Prostate gland (tissue), 2 donors: ENCODE measurements around the gene COL4A2.

ENCODE experiments used
- POLR2A ChIP-seq: fragments of 450-650 bp; IDR thresholded peaks from one replicate; pipeline ENCODE4 v1.6.1; 2016; ENCODE audit warnings: antibody characterized with exemption, mild to moderate bottlenecking
- POLR2AphosphoS5 ChIP-seq: sonication (generic); formaldehyde crosslinking; IDR thresholded peaks from one replicate; pipeline ENCODE4 v1.6.1; 2017; ENCODE audit warnings: antibody characterized with exemption
- TF ChIP-seq, protein P1 (sequence below), 4 experiments: fragments of 200-600 bp in 2 of 4; fragments of 450-650 bp in 2 of 4; sonication (generic) in 2 of 4; IDR thresholded peaks; 1 replicate in 3 of 4; 2 replicates in 1 of 4; pipeline ENCODE4 v1.5.1; 2016 to 2019; ENCODE audit warnings: antibody characterized with exemption in 4 of 4, mild to moderate bottlenecking in 2 of 4, moderate library complexity in 2 of 4

GRCh38 chr13:110379358-110379757, 72.3 kb downstream of the COL4A2 start:
- TF ChIP-seq POLR2AphosphoS5 (no peak), POLR2A (no peak)
- TF ChIP-seq, protein P1, sequence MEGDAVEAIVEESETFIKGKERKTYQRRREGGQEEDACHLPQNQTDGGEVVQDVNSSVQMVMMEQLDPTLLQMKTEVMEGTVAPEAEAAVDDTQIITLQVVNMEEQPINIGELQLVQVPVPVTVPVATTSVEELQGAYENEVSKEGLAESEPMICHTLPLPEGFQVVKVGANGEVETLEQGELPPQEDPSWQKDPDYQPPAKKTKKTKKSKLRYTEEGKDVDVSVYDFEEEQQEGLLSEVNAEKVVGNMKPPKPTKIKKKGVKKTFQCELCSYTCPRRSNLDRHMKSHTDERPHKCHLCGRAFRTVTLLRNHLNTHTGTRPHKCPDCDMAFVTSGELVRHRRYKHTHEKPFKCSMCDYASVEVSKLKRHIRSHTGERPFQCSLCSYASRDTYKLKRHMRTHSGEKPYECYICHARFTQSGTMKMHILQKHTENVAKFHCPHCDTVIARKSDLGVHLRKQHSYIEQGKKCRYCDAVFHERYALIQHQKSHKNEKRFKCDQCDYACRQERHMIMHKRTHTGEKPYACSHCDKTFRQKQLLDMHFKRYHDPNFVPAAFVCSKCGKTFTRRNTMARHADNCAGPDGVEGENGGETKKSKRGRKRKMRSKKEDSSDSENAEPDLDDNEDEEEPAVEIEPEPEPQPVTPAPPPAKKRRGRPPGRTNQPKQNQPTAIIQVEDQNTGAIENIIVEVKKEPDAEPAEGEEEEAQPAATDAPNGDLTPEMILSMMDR (IDR thresholded peaks at IDR 0.05), result no peak
